VCaP (cell line): ENCODE measurements around the gene RGS6.

Source experiments
- H3K27ac ChIP-seq: fragments of 450-650 bp; 2 replicates; pipeline ENCODE4 v1.5.1; 2017
- CTCF ChIP-seq: fragments of 450-650 bp; conservative IDR thresholded peaks from 2 replicates; pipeline ENCODE4 v1.5.1; 2017; ENCODE audit warnings: mild to moderate bottlenecking, moderate library complexity

The RGS6 gene

DNA sequence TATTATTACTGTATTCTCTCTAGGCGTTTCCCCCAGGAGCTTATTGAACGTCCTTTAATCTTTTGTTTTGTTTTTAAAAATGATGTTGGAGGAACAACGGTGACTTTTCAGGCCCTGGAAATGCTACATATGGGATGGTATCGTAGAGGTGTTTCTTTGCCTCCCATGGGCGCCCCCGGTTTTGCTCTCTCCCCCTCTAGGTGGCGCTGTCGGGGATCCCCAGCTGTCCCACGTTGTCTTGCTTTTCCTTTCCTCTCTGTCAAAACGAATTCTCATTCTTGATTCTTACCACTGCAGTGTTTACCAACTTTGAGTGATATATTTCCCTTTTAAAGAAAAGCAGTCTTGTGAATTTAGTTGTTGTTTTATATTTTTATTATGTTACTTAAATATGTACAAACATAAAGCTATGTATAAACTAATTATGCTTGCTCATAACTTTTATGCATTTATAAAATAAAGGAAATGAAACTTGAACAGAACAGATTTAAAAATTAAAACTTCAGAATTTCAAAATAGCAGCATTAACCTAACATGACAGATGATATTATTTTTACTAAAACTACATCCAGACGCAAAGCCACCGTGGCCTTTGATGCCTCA lies 171.9 kb downstream of the RGS6 start:
- H3K27ac ChIP-seq = no peak overlapping the region
- peak; percentile 51 for TF ChIP-seq CTCF

DNA sequence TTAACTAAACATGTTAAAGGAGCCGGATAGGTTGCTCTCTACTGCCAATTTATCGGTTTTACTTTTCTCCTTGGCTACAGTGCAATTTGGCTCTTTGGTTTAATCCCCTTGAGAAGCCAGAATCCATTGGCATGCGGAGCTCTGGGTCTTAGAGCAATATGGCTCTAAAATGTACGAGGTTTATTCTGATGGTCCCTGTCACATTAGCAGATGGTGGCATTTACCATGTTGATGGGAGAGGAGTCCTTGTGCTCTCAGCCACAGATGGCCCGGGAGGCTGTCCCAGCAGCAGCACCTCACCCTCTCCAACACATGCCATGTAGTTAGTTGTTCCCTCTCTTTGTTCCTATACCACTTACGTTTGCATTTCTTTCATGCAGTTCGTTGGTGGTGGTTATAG lies 179.7 kb downstream of the RGS6 start:
- no peak for TF ChIP-seq CTCF

GRCh38 chr14:72118841-72119240 lies 186.6 kb downstream of the RGS6 start:
- TF ChIP-seq CTCF = no peak
- no peak overlapping the region for H3K27ac ChIP-seq

More for the DNA sequence above, 179.7 kb downstream of the RGS6 start:
- H3K27ac ChIP-seq = no peak overlapping the region

DNA sequence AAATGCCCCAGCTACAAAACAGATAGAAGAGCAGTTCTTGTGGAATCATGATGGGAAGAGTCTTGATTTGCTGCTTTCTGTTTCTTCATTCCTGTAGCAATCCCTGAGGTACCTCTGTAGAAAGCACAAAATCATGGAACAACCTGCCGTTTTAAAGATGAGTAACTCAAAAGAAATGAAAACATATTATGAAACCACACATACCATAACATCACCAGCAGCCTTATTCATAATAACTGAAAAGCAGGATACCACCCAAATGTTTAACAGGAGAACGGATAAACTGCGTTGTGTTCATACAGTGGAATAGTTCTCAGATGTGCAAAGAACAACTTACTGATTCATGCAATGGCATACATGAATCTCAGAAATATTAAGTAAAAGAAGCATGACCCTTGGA lies 188.1 kb downstream of the RGS6 start:
- no peak overlapping the region for H3K27ac ChIP-seq
- TF ChIP-seq CTCF = no peak

DNA sequence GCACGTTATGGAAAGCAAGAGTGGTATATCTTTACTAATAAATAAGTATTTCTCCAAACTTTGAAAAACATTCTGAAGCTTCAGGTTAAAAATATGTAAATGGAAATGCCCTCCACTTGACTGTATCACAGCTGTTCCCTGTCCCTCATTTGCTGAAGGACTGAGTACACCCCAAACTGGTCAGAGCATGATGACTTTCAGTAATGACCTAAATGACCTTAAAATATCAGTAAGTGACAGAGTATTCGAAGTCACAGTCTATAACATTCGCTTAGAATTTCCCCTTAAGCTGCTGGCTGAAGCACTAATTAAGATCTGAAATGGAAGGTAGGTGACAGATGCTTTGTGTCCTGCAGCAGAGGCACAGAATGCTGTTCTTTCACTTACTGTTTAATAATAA lies 191.5 kb downstream of the RGS6 start:
- no peak overlapping the region for H3K27ac ChIP-seq
- TF ChIP-seq CTCF = no peak

DNA sequence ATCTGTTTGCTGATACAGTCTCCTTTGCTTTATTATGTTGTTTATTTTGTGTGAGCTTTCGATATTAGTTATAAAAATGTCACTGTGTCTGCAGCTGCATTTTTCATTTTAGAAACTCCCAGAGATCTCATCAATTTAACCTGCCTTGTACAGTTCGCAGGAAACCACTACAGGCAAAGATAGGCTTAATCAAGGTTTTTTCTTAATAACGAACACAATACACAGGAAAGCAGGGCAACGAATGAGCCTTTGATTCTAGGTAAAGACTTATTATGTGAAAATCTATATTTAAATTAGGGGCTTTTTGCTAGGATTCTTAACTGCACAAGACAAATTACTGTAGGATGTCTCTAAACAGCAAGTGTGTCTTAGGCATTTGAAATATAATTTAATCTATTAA lies 191.9 kb downstream of the RGS6 start:
- no peak for TF ChIP-seq CTCF
- H3K27ac ChIP-seq = no peak overlapping the region

- no peak for TF ChIP-seq CTCF
- no peak overlapping the region for H3K27ac ChIP-seq
These were observed 193.9 kb downstream of the RGS6 start for GRCh38 chr14:72126091-72126490.

DNA sequence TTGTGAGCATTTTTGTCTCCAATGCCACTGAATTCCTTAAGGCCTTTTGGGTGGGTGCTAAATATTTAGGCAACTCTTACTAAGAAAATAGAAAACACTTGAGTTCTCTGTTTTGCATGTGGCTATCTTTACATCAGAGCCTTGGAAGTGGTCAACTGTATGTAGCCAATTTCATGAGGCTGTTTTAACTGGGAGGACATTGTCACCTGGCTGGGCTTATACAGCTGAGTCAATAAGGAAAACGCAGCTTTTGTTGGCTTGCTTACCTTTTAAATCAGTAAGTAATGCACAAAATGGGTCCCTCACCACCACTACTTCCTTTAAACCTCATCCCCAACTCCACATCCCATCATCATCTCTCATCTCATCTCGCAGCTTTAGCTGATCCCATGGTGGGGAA lies 194.3 kb downstream of the RGS6 start:
- no peak overlapping the region for H3K27ac ChIP-seq
- TF ChIP-seq CTCF = no peak
